Measurements from ENCODE around the gene EYS. TPM values are rescaled to one million over a fixed set of nuclear protein-coding genes. Genes with fewer than 3 reads are reported as not detected.

EYS gene
- total and polyA plus RNA-seq, 4 donors = 0.08 to 0.63 (median 0.36) TPM

DNA sequence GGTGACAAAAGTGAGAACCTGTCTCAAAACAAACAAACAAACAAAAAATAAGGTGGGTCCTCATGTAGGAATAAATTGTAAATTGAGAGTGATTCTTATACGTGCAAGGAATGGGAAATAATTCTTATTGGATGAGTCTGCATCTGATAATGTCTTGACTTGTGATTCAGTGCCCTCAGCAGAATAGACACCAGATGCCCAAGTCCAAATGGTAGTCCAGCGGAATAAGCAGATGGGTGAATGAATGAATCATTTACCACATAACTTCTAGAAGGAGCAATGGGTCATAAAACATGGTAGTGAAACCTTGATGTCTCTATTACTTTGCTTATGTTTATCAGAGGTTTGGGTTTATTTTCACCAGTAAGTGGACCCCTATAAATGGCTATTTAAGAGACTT, 1323.7 kb downstream of the EYS start:
- Histone ChIP-seq H3K4me1 (ENCODE audit: control insufficient read depth in 4 of 4, insufficient read depth in 4 of 4, low read length in 3 of 4) (no peaks in the 10 kb centered on the region), H3K27me3 (ENCODE audit: control insufficient read depth in 4 of 4, insufficient read depth in 4 of 4, low read length in 3 of 4) (no peaks in the 10 kb centered on the region), H3K4me3 (ENCODE audit: low read depth in 1 of 3, low read length in 3 of 3) (no peak overlapping the region), H3K27ac (ENCODE audit: low read depth in 1 of 2, low read length in 2 of 2) (no peak overlapping the region), H3K9ac (ENCODE audit: low read depth in 1 of 2, low read length in 2 of 2) (no peak overlapping the region), H3K9me3 (ENCODE audit: control insufficient read depth in 4 of 4, low read length in 3 of 4) (no peaks in the 10 kb centered on the region), H3K36me3 (ENCODE audit: control insufficient read depth in 4 of 4, insufficient read depth in 3 of 4, low read depth in 1 of 4, low read length in 3 of 4) (no peaks in the 10 kb centered on the region)
- DNase-seq (ENCODE audit: low spot score) = no peak
- TF ChIP-seq HNF4A (conservative IDR thresholded peaks at IDR 0.05) (no peak), RAD21 (IDR thresholded peaks at IDR 0.05) (no peak), FOXA2 (IDR thresholded peaks at IDR 0.05) (no peak), NR2F2 (IDR thresholded peaks at IDR 0.05) (no peak), FOXA1 (IDR thresholded peaks at IDR 0.05) (no peak), JUND (IDR thresholded peaks at IDR 0.05) (no peak)
- TF ChIP-seq, protein P1, sequence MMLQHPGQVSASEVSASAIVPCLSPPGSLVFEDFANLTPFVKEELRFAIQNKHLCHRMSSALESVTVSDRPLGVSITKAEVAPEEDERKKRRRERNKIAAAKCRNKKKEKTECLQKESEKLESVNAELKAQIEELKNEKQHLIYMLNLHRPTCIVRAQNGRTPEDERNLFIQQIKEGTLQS (IDR thresholded peaks at IDR 0.05) = no peak
- TF ChIP-seq, protein P2, sequence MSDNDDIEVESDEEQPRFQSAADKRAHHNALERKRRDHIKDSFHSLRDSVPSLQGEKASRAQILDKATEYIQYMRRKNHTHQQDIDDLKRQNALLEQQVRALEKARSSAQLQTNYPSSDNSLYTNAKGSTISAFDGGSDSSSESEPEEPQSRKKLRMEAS (IDR thresholded peaks at IDR 0.05) = no peak
- WGBS = 75% methylated on average over 2 of the region's 2 CpGs

DNA sequence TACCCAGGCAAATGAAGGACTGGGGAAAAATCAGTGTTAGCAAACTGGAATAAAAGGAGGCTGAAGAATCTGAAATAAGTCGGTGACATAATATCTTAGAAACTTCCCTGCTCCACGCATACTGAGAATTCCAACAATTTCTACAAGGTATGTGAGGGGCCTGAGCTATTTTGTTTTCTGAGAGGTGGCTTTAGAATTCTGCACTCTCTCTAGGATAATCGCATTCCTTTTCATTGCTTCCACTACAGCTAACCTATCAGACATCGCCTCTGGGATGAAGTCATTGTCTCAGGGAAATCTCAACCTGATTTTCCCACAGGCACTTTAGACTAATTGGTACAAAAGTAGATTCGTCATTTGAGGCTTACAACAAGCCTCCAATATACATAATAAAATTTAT, 1330.6 kb downstream of the EYS start:
- H3K36me3 ChIP-seq (ENCODE audit: control insufficient read depth in 4 of 4, insufficient read depth in 3 of 4, low read depth in 1 of 4, low read length in 3 of 4) = no peaks in the 10 kb centered on the region
- no peak overlapping the region for H3K27ac ChIP-seq (ENCODE audit: low read depth in 1 of 2, low read length in 2 of 2)
- H3K9ac ChIP-seq (ENCODE audit: low read depth in 1 of 2, low read length in 2 of 2) = no peak overlapping the region
- 76% methylated on average over 5 of the region's 5 CpGs for WGBS
- no peak for DNase-seq (ENCODE audit: low spot score)
- peaks cover 0 to 2% (median 0%) of the 10 kb centered on the region in 4 donors for H3K9me3 ChIP-seq (ENCODE audit: control insufficient read depth in 4 of 4, low read length in 3 of 4)
- TF ChIP-seq, protein P1 (IDR thresholded peaks at IDR 0.05) = no peak
- TF ChIP-seq GABPA (IDR thresholded peaks at IDR 0.05 in 1 of 2, conservative IDR thresholded peaks at IDR 0.05 in 1 of 2) (no peak), YY1 (IDR thresholded peaks at IDR 0.05) (no peak), RXRA (IDR thresholded peaks at IDR 0.05) (no peak), TAF1 (conservative IDR thresholded peaks at IDR 0.05) (no peak), EGR1 (IDR thresholded peaks at IDR 0.05; ENCODE audit: low read depth in 2 of 2) (no peak), SP1 (IDR thresholded peaks at IDR 0.05) (no peak), FOXA1 (IDR thresholded peaks at IDR 0.05) (no peak), HNF4A (conservative IDR thresholded peaks at IDR 0.05) (no peak)
- TF ChIP-seq, protein P2 (IDR thresholded peaks at IDR 0.05) = no peak
- TF ChIP-seq, protein P3, sequence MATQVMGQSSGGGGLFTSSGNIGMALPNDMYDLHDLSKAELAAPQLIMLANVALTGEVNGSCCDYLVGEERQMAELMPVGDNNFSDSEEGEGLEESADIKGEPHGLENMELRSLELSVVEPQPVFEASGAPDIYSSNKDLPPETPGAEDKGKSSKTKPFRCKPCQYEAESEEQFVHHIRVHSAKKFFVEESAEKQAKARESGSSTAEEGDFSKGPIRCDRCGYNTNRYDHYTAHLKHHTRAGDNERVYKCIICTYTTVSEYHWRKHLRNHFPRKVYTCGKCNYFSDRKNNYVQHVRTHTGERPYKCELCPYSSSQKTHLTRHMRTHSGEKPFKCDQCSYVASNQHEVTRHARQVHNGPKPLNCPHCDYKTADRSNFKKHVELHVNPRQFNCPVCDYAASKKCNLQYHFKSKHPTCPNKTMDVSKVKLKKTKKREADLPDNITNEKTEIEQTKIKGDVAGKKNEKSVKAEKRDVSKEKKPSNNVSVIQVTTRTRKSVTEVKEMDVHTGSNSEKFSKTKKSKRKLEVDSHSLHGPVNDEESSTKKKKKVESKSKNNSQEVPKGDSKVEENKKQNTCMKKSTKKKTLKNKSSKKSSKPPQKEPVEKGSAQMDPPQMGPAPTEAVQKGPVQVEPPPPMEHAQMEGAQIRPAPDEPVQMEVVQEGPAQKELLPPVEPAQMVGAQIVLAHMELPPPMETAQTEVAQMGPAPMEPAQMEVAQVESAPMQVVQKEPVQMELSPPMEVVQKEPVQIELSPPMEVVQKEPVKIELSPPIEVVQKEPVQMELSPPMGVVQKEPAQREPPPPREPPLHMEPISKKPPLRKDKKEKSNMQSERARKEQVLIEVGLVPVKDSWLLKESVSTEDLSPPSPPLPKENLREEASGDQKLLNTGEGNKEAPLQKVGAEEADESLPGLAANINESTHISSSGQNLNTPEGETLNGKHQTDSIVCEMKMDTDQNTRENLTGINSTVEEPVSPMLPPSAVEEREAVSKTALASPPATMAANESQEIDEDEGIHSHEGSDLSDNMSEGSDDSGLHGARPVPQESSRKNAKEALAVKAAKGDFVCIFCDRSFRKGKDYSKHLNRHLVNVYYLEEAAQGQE (IDR thresholded peaks at IDR 0.05) = no peak
- TF ChIP-seq, protein P4, sequence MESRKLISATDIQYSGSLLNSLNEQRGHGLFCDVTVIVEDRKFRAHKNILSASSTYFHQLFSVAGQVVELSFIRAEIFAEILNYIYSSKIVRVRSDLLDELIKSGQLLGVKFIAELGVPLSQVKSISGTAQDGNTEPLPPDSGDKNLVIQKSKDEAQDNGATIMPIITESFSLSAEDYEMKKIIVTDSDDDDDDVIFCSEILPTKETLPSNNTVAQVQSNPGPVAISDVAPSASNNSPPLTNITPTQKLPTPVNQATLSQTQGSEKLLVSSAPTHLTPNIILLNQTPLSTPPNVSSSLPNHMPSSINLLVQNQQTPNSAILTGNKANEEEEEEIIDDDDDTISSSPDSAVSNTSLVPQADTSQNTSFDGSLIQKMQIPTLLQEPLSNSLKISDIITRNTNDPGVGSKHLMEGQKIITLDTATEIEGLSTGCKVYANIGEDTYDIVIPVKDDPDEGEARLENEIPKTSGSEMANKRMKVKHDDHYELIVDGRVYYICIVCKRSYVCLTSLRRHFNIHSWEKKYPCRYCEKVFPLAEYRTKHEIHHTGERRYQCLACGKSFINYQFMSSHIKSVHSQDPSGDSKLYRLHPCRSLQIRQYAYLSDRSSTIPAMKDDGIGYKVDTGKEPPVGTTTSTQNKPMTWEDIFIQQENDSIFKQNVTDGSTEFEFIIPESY (IDR thresholded peaks at IDR 0.05) = no peak
- no peaks in the 10 kb centered on the region for H3K4me1 ChIP-seq (ENCODE audit: control insufficient read depth in 4 of 4, insufficient read depth in 4 of 4, low read length in 3 of 4)
- no peak overlapping the region for H3K4me3 ChIP-seq (ENCODE audit: low read depth in 1 of 3, low read length in 3 of 3)
- H3K27me3 ChIP-seq (ENCODE audit: control insufficient read depth in 4 of 4, insufficient read depth in 4 of 4, low read length in 3 of 4) = peaks cover 0 to 2% (median 0%) of the 10 kb centered on the region in 4 donors
